Hematopoietic multipotent progenitor cell treated with erythropoietin and hydrocortisone succinate and interleukin-3 and kit ligand, for 6 days (in vitro differentiated cells): Measurements from ENCODE around the gene PABPN1.

Experiments
- DNase-seq: peaks from one replicate; pipeline ENCODE4 v3.0.0-alpha.2; 2015

The PABPN1 gene

DNA sequence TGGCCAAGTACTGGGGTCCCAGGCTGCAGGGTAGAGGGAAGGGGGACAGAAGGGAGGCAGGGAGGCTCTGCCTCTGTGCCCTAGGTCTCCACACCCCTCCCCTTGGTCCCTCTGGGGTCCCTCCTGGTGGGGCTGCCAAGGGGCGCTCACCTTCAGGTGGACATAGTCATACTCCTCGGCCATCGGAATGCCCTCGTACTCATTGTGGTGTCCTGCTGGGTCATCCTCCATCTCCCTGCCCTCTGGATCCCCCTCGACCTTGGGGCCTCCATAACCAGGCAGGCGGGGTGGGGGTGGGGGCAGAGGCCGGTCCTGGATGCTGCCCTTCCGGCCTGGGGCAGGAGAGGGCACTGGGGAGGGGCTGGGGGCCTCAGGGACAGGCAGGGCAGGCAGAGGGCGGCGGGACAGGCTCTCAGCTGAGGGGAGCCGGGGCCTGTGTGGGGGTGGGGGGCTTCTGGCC, 37.9 kb downstream of the PABPN1 start:
- DNase-seq = no peak

DNA sequence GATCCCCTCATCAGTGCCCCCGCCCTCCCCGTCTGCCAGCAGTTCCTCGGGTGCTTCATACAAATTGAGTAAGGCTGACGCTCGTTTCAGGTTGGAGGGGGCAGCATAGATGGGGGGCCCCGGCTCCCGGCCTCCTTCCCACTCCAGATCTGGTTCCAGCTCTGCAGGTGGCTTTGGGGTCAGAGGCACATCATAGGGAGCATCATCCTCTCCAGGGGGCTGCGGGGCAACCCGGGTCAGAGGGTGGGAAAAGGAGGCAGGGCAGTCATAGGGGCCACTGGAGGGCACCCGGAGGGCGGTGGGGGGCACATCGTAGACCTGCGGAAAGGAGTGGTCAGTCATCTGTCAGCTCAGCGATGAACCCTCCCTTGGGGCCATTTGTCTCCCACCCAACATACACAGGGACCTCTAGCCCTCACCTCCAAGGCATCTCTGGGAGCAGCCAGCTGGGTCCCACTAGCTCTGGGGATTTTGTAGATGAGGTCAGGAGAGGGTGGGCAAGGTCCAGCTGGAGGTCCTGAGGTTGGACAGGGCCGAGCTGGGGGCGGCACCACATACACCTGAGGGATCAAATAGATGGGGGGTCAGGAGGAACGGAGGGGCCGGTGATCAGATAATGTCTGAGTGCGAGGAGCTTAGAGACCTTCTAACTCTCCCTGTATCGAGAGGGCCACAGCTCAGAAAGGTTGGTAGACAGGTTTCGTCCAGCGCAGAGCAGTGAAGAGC, 38.6 kb downstream of the PABPN1 start:
- DNase-seq = no peak

DNA sequence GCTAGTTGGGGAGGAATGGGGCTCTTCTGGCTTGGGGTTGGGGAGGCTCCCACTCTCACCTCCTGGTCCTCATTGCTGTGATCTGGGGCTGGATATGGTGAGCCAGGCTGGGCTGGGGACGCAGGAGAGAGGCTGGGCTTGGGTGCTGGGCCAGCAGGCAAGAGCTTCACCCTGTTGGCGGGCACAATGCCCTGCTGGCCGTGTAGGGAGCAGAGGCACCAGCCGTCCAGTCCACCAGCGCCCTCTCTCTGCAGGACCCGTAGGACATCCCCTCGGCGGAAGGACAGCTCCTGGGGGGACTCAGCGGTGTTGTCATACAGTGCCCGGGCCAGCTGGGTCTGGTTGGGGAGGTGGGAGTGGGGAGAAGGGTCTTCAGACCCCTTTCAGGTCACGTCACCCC, 39.2 kb downstream of the PABPN1 start:
- DNase-seq = no peak

DNA sequence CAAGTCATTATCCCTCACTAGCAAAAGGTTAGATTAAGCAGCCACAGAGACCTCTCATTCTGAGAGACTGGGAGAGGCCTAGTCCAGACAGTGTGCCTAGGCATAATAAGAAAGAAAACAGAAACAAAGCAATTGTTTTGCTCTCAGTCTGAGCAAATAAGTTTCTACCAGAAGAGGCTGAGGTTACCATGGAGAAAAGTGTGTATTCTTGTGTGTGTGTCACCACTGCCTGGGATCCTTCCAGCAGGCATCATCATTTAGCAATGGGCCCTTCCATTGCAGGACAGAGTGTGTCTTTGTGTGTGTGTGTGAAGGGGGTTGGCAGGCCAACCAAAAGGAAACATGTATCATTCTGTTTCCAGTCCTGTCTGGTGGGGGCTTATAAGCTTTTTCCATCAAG, 40.1 kb downstream of the PABPN1 start:
- no peak for DNase-seq

DNA sequence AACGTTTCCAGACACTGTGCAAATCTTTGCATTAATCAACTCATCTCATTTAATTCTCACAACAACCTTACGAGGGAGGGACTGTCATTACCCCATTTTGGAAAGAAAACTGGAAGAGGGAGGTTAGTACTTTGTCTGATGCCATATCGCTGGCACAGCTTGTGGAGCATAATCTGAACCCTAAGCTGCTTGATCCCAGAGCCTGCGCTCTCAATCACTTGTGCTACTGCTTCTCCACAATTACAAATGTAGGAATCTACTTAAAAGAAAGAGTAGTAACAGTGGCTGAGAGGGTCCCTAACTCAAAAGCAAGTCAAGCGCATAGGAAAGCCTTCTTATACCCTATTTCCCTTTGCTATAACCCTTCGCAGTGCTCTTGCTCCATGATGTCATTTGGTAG, 40.5 kb downstream of the PABPN1 start:
- no peak for DNase-seq

DNA sequence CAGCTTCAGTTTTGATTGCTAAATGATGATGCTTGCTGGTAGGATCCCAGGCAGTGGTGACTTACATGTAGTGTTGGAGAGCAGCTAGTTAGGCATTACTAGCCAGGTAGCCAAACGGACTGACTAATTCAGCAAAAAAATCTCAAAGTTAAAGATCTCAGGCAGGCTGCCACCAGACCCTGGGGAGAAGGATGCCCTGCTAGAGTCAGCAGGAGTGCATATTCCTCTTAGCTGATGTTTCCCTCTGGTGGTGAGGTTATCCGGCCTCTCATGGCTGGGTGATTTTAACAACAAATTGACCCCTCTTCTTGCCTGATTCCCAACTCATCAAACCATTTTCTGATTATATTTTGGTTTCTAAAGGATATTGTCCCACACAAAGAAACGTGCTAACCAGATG, 40.9 kb downstream of the PABPN1 start:
- no peak for DNase-seq

DNA sequence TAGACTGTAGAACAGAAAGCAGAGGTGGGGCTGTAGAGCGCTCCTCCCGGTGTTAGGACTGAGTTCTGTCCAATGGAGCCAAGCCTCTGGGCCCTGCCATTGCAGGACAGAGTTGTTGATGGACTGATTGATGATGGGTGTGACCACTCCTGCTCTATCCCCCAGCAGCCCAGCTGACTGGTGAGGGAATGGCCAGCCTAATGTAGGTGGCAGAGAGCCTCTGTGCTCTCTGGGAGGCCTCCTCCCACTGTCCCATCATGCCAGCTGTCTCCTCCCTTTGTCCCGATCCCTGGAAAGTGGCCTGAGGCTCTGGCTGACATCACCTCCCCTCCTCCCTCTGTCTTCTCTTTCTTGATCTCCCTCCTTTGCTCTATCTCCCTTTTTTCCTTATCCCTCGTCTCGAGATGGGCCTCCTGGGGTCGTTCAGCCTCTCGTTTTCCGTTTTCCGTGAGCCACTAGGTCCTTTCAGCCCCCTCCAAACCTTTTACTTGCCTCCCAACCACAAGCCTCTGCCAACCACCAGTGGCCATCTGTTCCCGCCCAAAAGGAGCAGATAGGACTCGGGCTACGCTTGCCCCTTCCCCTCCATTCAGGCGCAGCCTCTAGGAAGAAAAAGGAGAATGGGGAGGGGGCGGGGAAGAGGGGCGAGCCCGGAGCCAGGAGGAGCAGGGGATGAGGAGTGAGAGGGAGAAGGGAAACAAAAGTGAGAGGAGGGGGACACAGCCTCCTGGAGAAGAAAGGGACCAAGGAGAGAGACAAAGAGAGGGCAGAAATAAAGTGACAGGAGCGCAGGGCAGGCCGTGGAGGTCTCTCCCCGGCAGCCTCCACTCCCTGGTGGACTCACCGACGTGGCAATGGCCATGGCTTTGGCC, 43.1 kb downstream of the PABPN1 start:
- DNase-seq = no peak

DNA sequence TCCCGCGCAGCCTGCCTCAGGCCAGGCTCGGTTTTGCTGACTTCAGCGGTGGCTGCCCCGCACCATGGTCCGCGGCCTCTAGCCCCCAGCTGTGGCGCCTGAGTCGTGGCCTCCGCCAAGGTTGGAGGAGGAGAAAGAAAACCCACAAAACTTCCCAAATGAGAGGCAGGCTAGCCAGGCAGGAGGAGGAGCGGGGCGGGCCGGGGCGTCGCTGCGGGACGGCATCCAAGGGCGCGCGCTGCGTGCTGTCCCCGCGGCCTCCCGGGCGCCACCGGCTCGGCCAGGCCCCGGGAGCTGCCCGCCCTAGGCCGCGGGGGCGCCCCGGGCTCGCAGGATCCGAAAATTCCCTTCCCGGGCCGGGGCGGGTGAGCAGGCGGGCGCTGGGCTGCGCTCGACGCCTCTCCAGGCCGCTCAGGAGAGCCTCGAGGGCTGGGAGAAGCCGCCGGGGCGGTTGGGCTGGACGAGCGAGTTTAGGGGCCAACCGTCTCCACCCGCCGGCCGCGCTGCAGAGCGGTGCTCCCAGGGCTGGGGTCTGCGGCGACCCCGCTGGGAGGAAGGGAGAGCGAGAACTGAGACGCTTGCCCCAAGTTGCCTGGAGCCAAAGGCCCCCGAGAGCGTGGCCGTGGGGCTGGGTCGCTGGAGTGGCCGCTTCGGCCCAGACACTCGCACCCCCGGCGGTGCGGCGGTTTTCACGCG, 43.9 kb downstream of the PABPN1 start, which contains the start of gene EFS:
EFS (minus strand) TSS at position 137 of the 696 bp plus-strand sequence. CDS start 147 bp downstream, outside the sequence.
- DNase-seq = no peak

DNA sequence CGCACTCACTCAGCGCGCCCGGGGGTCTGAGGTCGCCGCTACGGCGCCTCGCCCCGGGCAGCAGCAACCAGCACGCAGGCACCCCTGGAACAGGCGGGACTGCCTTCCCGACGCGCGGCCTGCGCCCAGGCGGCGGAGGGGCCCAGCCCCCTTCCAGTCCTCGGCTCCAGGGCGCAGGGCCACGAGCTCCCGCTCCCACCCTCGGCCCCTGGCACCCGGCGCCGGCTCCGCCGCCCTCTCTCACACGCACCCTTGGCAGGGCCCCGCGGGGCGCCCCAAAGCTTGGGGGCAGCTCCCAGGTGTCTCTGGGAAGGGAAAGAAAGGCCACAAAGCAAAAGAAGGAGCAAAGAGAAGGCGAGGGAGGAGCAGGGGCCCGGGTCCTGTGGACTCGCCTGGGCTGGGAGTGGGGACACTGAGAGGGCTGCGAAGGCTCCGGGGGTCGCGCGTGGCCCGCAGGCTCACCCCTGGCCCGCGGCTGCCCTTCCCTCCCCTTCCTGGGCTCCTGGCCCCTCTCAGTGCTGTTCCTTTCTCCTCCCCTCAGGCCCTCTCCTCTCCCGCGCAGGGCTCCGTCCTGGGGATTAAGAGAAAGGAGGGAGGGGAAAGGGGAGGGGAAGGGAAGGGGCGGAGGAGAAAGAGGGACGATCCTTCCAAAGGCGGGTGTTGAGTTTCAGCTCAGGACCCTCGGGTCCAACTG, 44.6 kb downstream of the PABPN1 start:
- DNase-seq = no peak

DNA sequence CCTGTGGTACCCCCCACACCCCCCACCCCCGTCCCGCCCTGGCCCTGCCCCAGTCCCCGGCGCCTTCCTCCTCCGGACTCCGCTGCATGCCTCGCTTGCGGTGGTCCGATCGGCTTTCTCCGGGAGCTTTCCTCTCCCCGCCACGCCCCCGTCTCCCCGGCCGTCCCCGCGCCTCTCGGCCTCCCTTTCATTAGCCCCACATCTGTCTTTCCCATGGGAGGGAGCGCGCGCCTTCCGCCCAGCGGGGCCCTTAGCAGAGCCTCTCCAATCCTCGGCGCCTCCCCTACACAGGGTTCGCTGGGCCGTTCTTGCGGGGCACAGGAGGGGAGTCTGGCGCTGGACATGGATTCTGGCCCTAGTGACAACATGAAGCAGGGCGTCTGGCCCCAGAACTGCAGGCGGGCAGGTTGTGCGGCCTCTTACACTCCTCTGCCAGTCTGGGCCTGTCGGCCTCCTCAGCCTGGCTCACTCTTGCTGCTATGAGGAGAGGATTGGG, 45.2 kb downstream of the PABPN1 start:
- no peak for DNase-seq

DNA sequence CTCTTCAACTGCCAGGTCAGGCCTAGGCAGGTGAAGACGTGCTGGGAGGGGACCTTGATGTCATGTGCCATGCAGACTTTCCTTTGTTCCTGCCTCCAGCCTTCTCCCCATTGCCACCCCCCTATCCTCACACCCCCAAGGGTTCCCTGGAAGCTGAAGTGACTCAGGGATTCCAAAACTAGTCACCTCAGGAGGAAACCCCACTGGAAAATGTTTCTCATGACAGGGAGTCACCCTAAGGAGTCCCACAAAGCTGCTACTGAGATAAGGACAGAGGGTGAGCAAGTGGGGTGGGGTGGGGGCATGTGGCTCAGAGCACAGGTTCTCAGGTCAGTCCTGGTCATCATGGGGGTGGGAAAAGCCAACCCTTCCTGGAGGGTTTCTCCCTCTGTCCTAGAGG, 49.0 kb downstream of the PABPN1 start:
- DNase-seq = no peak

DNA sequence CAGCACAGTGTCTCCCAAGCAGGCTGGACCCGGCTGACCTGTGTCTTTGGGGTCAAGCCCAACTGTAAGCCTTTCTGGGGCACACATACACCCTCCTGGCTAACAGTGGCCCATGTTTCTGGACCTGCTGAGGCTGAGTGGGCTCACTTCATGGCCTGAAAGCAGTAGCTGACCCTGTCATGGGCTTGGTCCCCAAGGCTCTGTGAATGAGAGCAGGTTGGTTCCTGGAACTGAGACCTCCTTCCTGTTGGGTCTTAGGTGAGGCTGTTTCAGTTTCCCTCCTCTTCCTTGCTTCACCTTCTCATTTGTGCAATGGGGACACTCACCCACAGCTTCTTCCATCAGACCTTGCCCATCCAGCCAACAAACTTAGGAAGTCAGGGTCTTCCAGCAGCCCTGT, 50.6 kb downstream of the PABPN1 start:
- DNase-seq = no peak

DNA sequence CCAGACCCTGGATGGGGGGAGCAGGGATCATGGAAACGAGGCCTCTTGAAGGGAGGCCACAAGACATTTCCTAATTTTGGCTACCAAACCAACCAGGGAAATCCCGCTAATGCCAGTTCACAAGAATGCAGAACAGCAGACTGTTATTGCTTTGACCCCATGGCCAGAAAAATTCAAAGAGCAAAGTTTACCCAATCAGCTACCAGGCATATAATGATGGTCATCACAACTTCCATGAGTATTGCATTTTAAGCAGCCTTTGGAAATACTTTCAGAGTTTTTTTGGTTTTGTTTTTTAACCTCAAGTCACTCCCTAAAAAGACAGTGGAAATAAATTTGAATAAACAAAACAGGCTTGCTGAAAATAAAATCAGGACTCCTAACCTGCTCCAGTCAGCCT, 51.3 kb downstream of the PABPN1 start, which contains the start of gene IL25:
IL25 (plus strand) TSS at position 301 of the 400 bp plus-strand sequence.
- no peak for DNase-seq

DNA sequence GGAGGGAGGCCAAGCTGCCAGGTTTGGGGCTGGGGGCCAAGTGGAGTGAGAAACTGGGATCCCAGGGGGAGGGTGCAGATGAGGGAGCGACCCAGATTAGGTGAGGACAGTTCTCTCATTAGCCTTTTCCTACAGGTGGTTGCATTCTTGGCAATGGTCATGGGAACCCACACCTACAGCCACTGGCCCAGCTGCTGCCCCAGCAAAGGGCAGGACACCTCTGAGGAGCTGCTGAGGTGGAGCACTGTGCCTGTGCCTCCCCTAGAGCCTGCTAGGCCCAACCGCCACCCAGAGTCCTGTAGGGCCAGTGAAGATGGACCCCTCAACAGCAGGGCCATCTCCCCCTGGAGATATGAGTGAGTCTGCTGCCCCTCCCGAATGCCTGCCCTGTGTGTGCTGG, 51.8 kb downstream of the PABPN1 start:
- DNase-seq = no peak
